NCI-H1105 (cell line): Measurements from ENCODE around the gene IL20RA.
"Not testable (repeated sequence)": the region's sequence is repeated elsewhere in the genome, so short reads cannot be mapped to it uniquely, and the experiment has no call there.

ENCODE experiments used
- DNase-seq: peaks from one replicate; lab custom pipeline; 2025; lab: John Stamatoyannopoulos, UW

Gene IL20RA

DNA sequence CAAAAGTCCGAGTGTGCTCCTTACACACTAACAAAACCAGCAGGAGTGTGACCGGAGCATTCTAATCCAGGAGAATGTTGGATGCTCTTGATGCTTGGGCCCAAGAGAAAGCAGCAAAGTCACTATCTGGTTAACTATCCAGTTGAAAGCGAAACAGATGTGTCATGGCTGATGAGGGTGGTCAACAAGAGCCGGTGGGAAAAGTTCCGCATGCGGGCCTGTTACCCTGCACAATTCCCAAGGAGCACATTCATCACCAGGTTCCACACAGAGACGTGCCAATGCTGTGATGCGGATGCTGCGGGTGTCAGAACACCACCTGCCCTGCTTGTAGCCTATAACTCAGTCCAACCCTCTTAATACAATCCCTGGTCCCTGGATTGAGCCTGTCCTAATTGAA is 38.7 kb downstream of the IL20RA start:
- DNase-seq = no peak

DNA sequence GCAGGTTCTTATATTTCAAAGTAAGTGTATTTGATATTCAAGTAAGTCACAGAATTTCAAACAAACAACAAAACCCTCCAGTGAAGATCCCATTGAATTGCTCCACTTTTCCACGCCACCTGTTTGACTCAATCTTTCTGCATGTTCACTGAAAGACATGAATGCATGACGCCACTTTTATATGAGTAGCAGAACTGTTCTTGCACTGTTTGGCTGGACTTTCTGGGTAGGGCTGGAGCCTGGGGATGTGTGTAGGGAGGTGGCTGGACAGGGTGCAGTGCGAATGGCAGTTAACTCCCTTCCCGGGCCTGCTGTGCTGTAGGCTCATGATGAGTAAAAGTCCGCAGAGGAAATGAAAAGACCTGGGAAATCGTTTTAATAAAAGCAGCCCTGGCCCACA is 39.7 kb downstream of the IL20RA start:
- DNase-seq = no peak

GRCh38 chr6:137002505-137002904 is 42.3 kb downstream of the IL20RA start:
- no peak for DNase-seq

DNA sequence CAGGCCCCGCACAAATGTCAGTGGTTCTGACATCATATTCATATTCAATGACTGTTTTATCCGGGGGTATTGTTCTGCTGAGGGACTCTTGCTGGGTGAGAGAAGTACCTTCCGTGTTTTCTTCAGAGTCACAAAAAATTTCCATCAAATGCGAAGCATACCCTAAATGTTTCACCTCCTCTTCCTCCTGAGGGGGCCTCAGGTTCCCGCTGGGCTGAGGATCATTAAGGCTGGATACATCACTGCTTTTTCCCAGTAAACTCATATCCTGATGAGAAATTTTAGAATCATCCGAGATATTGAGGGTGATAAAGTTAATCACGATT is 42.8 kb downstream of the IL20RA start:
- DNase-seq = no peak

DNA sequence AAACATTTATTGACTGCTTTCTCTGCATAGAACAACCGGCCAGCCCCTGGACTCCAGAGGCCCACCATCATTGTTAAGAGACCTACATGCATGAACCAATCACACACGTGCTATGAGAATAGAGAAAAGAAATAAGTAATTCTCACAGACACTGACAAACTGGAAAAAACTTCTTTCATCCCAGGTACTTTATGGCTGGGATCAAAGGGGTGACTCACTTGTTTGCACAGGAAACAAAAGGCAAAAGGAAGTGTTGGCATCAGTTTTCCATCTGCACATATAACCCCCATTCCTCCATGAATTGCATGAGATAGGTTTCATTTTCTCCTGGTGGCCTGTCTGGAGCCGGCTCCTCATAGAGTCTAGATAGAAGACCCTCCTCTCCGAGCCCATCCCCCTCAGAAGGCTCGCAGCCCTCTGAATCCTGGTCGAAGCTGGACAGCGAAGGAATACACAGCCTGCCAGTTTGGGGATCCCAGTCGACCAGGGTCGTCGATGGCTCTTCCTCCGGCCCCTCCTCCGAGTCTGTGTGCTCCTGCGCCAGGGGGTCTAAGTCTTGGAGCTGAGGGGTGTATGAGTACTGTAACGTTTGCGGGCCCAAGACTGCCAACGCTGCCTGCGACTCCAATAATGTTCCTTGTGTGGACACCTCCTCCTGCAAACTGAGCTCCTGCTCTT is 43.3 kb downstream of the IL20RA start:
- no peak for DNase-seq

GRCh38 chr6:137000825-137001224 is 43.9 kb downstream of the IL20RA start:
- DNase-seq = no peak

DNA sequence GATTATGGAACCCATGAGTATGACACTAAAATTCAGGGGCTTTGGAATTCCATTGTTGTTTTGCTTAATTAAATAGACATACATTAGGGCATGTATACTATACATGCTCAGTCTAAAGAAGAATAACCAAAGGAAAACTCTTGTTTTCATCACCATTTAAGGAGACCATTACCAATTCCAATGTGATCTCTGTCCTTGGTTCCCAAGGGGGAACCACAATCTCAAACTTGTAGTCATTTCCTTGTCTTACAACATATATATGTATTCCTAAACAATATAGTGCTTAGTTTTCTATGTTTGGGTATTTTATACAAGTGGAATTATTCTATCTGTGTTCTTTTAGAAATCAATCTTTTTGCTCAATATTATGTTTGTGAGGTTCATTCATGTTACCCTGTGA is 49.2 kb downstream of the IL20RA start:
- no peak for DNase-seq

GRCh38 chr6:136994782-136995181 is 50.0 kb downstream of the IL20RA start:
- DNase-seq = no peak

- no peak for DNase-seq
These were observed 52.7 kb downstream of the IL20RA start for GRCh38 chr6:136992113-136992512.

GRCh38 chr6:136991646-136992045 is 53.1 kb downstream of the IL20RA start:
- DNase-seq = no peak

DNA sequence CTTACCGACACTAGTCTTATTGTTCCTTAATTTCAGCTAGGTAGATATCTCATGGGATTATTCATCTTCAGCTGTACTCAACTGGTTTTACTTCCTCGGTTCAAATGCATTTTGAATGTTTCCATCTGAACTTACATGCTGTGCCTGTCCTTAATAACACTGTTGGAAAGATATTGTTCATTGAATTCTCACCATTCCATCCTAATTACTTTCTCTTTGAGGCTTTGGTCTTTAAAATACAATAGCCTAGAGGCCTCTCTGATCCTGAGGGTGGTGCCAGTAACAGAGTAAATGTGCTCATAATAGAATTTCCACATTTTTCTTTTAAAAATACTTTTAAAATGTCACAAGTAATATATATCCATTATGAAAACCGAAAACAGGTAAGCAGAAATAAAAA is 54.0 kb downstream of the IL20RA start:
- no peak for DNase-seq

GRCh38 chr6:136990242-136990578 is 54.6 kb downstream of the IL20RA start:
- no peak for DNase-seq

- DNase-seq = no peak
These were observed 55.1 kb downstream of the IL20RA start for GRCh38 chr6:136989571-136990241.

DNA sequence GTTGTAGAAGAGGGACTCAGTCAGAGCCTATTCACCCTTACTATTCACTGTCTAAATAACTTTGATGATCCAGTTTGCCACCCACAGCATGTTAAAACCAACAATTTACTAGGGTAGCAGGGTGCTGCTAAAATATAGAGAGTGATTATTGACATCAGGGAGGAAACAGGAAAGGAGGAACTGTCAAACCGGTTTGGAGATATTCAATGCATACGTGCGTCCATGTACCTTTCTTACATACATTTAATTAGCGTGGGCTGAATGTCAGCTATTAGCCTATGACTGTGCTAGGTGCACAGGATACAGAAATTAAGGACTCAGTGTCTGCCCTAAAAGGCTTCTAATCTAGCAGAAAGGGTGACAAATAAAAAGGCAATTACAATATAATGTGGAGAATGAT is 57.2 kb downstream of the IL20RA start:
- DNase-seq = no peak

DNA sequence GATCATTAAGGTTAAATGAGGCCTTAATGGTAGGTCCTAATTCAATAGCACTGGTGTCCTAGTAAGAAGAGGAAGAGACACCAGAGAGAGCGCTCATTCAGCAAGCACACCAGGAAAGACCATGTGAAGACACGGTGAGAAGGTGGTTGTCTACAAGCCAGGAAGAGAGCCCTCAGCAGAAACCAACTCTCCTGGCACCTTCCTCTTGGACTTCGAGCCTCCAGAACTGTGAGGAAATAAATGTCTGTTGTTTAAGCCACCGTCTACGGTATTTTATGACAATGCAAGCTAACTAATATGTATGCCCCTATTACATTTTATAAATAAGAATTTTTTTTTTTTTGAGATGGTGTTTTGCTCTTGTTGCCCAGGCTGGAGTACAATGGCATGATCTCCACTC is 59.3 kb downstream of the IL20RA start:
- DNase-seq = no peak

DNA sequence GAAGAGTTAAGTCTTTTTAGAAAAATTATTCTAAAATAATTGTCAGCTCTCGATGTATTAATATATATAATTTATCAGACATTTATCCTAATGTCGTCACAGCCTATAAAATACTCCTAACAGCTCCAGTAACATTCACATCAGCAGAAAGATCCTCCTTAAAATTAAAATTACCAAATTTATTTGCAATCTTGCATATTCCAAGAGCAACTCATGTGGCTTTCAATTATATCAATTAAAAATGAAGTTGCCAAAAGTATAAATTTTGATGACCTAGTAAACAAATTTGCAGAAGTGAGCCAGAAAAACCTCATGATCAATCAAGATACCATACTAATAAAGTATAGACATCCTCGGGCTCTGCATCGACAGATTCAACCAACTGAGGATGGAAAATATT is 60.2 kb downstream of the IL20RA start:
- DNase-seq = no peak

DNA sequence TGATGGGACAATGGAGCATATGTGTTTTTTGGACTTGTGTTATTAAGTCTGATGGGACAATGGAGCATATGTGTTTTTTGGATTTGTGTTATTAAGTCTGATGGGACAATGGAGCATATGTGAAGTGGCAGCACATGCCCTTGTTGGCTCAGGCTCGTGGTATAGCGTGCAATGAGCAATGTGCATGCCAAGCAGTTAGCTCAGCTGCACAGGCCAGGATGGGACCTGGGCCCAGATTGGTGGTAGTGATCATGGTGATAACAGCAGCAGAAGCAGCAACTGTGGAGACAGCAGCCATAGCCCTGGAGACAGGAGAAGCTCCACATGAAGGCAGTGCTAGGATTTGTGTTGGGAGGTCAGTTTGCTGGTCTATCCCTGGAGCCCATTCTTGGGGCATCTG is 61.1 kb downstream of the IL20RA start:
- no peak for DNase-seq

GRCh38 chr6:136982928-136983327 is 61.8 kb downstream of the IL20RA start:
- no peak for DNase-seq

DNA sequence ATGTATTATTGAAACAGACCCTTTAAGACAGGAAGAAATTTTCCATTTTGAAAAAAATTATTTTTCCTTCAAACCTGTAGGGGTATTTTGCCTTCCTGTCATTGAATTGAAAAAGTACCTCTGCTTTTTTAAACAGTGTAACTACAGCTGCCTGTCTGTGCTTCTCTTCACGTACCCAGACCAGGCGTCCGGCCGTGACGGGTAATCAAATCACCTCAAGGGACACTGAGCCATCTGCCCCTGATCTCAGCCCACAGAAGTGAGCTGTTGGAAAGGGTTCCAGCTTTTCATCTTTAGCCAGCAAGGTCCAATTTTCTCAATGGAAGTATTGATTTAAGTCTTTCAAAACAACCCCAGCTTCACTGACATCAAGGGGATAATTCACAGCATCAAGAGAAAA is 64.7 kb downstream of the IL20RA start:
- no peak for DNase-seq

DNA sequence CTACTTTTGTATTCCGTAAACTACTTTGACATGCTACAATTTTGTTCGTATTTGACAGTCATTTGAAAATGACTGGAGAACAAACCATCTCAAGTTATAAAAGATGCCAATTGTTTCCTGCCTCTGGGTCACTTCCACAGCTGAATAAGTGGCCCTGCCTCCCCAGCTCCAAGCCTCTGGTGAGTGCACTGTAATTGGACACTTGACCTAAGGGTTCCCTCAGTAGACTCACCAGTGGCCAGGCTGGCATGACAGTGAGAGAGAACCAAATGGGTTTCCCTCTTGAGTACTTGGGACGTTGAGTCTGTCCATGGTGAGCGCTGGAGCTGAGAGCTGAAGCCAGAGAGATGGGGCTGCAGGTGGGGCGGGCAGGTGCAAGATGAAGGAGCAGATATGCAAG is 65.6 kb downstream of the IL20RA start:
- DNase-seq = no peak

DNA sequence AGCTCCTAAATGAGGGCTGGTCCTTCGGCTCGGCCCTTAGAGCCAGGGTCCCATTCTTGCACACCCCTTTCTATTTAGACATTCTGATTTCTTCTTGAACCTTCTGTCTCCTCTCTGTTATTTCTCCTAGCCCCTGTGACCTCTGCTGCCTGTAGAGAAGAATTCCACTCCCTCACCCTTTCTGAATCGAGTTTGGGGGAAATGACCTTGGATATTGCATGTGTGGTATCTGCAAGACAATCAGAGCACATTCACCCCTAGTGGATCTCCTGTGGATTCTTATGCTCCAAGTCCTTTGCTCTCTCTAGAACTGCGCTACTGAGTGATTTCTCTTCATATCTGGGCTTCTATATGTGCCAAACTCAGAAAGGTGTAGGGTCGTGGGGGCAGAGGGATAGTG is 67.7 kb downstream of the IL20RA start:
- no peak for DNase-seq

GRCh38 chr6:136975089-136975715 is 69.6 kb downstream of the IL20RA start:
- no peak for DNase-seq

DNA sequence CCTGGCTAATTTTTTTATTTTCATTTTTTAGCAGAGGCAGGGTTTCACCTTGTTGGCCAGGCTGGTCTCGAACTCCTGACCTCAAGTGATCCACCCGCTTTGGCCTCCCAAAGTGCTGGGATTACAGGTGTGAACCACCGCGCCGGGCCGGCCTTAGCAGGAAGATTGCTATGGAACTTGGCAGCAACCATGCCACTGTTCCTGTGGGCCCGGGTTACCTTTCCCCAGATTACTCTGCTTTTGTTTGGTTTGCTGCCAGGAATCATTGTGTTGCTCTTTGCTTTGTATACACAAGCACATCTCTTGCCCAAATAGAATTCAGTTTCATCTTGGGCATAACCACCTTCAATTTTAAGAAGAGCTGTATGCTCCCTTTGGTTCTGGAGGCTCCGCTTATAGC is 71.0 kb downstream of the IL20RA start:
- DNase-seq = not testable (repeated sequence)

- no peak for DNase-seq
These were observed 73.2 kb downstream of the IL20RA start for GRCh38 chr6:136971609-136972008.
